HFF-Myc (cell line): ENCODE results near the gene CLMN.

Source experiments
- DNase-seq: peaks from one replicate; pipeline ENCODE4 v3.0.0-alpha.2; 2011; ENCODE audit warnings: low read depth; ENCODE audit errors: extremely low read depth
- H3K4me3 ChIP-seq: replicated peaks from 2 replicates; pipeline ENCODE4 v1.5.1; 2011; ENCODE audit warnings: low read depth, mild to moderate bottlenecking, control low read depth, low read length
- TF ChIP-seq, protein P1 (sequence below): IDR thresholded peaks from 2 replicates; pipeline ENCODE4 v1.5.1; 2012; ENCODE audit warnings: mild to moderate bottlenecking, low read depth, low read length, control low read depth; ENCODE audit errors: missing control alignments

The CLMN gene

DNA sequence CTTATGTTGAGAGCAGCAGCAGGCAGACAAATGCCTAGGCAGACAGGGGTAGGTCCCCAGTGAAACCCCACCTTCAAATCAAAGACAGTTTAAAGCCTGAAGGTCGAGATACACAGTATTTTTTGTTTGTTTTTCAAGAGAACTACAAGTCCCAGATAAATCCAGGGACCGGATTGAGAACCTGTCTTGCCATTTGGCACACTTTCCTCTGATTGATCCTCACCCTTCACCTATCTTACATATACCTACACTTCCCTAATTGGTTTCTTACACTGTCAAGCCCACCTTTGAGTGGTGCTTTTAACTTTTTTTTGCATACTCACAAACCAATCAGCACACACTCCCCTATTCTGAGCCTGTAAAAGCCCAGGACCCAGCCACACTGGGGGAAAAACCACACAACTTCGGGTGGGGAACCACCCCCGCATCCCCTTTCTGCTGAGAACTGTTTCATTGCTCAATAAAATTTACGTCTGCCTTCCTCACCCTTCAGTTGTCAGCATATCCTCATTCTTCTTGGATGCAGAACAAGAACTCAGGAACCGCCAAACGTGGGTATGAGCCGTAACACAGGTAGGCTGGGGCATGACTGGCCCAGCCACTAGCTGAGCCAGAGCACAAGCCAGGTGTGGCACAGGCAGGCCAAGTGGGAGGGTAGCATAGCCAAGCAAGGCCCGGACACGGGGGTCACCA lies 173.5 kb downstream of the CLMN start:
- no peak for DNase-seq
- TF ChIP-seq, protein P1, sequence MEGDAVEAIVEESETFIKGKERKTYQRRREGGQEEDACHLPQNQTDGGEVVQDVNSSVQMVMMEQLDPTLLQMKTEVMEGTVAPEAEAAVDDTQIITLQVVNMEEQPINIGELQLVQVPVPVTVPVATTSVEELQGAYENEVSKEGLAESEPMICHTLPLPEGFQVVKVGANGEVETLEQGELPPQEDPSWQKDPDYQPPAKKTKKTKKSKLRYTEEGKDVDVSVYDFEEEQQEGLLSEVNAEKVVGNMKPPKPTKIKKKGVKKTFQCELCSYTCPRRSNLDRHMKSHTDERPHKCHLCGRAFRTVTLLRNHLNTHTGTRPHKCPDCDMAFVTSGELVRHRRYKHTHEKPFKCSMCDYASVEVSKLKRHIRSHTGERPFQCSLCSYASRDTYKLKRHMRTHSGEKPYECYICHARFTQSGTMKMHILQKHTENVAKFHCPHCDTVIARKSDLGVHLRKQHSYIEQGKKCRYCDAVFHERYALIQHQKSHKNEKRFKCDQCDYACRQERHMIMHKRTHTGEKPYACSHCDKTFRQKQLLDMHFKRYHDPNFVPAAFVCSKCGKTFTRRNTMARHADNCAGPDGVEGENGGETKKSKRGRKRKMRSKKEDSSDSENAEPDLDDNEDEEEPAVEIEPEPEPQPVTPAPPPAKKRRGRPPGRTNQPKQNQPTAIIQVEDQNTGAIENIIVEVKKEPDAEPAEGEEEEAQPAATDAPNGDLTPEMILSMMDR, result no peak

DNA sequence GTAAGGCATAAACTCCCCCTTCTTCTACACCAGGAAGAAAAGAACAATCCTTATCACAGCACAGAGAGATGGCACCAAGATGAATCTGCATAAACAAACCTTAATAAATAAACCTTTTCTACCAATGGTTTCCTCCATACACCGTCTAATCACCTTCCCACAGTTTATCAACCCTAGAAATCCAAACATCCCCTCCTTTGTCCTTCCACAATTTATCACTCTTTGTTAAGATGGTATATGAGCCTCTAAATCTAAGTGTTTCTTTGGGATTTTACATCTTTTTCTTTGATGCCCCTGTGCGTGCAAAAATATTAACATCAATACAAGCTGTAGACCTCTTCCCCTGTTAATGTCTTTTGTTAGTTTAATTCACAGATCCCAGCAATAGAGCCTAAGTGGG lies 174.9 kb downstream of the CLMN start:
- TF ChIP-seq, protein P1, result no peak
- no peak overlapping the region for H3K4me3 ChIP-seq
- no peak for DNase-seq

More for the DNA sequence above, 173.5 kb downstream of the CLMN start:
- H3K4me3 ChIP-seq, result no peak overlapping the region

DNA sequence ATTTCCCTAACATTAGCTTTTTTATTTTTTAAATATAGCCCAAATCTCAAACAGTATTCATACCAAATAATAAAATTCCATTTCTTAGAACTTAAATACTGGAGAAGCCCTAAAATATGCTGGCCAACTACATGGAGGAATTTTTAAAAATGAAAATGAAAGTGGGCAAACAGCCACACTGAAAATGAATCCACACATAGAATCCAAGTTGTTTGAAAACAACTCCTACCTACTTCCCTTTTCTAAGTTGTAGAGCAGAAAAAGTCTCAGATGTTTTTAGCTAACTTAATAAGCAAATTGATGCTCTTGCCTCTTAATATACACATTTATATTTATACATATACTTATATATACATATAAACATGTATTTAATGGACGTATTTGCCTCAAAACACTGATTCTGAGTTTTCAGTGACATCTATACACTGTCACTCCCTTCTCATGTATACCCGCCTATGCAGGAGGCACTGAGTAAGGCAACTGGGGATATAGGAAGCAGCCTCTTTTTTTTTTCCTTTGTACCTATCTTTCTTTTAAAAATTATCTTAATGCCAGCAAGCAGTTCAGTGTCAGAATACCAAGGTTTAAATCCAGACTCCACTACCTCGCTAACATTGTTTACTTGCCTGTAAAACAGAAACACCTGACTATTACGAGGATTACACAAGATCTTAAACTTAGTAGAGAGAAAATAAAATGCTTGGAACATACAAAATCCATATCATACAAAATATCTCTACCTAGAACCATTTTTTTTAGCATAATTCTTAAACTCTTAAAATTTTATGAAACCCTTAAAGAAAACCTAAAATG lies 175.7 kb downstream of the CLMN start:
- H3K4me3 ChIP-seq, result no peak overlapping the region
- DNase-seq, result no peak
- TF ChIP-seq, protein P1, result no peak

DNA sequence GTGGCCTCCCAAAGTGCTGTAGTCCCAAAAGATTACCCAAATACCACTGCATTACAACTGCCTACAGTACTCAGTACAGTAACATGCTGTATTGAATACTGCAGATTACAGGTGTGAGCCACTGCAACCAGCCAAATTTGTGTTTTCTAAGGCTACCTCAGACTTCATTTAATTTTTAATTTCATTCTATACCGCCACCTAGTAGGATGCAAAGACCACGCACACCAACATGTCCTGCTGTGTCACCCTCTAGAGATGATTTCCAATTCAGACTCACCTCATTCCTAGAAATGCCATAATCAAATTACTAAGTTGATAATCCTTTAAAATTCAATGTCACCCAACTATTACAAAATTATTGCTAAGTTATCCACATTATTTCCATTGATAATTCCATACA lies 177.5 kb downstream of the CLMN start:
- H3K4me3 ChIP-seq, result no peak overlapping the region
- TF ChIP-seq, protein P1, result no peak
- DNase-seq, result no peak

DNA sequence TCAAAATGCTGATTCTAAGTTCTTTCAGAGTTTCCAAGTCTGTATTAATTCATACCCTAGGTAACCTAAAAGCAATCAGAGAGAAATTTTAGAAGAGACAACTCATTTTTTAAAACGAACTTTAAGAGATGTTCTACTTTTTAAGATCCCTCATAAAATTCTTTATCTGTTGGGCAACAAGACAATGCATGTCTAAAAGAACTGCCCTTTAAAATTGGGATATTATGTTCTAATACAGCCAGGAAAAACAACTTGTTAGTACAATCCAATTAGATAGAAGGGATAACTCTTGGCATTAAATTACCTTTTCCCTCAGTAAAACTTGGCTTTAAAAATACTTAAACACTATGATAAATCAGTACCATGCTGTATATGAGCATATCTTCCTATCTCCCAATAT lies 178.0 kb downstream of the CLMN start:
- TF ChIP-seq, protein P1, result no peak
- DNase-seq, result no peak
- H3K4me3 ChIP-seq, result no peak overlapping the region

DNA sequence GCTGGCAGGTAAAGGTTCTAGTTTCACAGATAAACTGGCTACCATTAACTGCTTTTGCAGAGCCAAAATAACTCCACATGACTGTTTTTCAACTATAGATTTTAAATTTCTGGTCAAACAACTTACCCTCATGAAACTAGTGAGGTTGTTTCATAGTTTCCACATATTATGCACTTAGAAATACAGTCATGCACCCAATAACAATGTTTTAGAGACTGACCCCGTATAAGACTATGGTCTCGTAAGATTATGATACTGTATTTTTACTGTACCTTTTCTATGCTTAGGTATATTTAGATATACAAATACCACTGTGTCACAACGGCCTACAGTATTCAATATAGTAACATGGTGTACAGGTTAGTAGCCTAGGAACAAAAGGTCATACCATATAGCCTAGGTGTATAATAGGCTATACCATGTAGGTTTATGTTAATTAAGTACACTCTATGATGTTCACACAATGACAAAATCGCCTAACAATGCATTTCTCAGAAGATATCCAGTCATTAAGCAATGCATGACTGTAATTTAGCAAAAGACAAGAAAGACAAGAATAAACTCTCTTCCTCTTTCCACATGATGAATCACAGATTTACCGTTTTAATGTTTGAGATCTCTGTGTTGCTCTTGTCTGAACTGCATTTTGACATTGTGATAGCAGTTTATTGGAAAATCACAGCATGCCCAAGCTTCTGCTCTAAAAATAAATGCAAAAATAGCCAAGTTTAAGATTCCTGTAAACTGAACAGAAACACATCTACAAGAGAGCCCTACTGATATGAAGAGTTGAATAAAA lies 179.4 kb downstream of the CLMN start:
- TF ChIP-seq, protein P1, result no peak
- H3K4me3 ChIP-seq, result no peak overlapping the region
- DNase-seq, result no peak
